ENCODE results near the gene TSPAN9.

The TSPAN9 gene

DNA sequence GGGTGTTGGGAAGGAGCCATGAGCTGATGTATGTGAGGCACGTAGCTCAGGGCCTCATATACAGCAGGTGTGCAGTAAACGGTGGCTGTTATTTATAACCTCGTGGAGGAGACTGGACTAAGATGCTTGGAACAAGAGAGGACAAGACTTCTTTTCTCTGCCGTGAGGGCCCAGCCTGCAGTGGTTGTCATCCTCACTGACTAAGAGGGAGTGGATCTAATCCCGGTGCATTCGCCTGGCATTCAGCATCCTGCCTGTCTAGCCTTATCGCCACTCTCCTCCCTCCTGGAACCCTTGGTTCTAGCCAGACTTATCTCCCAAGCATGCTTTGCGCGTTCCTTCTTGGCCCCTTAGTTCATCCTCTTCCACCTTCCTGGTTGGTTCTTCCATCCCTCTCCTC, 3.9 kb downstream of the TSPAN9 start:
- DNase-seq (ENCODE audit: low spot score): no peak
- TF ChIP-seq, protein P1, sequence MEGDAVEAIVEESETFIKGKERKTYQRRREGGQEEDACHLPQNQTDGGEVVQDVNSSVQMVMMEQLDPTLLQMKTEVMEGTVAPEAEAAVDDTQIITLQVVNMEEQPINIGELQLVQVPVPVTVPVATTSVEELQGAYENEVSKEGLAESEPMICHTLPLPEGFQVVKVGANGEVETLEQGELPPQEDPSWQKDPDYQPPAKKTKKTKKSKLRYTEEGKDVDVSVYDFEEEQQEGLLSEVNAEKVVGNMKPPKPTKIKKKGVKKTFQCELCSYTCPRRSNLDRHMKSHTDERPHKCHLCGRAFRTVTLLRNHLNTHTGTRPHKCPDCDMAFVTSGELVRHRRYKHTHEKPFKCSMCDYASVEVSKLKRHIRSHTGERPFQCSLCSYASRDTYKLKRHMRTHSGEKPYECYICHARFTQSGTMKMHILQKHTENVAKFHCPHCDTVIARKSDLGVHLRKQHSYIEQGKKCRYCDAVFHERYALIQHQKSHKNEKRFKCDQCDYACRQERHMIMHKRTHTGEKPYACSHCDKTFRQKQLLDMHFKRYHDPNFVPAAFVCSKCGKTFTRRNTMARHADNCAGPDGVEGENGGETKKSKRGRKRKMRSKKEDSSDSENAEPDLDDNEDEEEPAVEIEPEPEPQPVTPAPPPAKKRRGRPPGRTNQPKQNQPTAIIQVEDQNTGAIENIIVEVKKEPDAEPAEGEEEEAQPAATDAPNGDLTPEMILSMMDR (IDR thresholded peaks at IDR 0.05; ENCODE audit: extremely low read depth, missing control alignments): no peak

DNA sequence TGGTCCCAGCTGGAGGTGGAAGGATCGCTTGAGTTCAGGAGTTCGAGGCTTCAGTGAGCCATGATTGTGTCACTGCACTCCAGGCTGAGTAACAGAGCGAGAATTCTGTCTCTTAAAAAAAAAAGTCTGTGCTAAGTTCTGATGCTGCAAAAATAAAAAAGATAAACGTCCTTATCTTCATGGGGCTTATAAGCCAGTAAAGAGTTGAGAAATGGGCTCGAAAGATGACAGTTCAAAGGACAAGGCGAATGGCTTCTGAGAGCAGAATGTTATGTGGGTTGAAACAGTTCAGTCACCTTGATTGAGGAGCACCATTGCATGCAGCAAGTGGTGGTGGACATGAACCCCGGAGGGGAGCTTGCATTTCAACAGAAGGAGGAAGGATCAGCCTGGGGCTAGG, 4.7 kb downstream of the TSPAN9 start:
- no peak for DNase-seq (ENCODE audit: low spot score)
- TF ChIP-seq, protein P1 (IDR thresholded peaks at IDR 0.05; ENCODE audit: extremely low read depth, missing control alignments): no peak

DNA sequence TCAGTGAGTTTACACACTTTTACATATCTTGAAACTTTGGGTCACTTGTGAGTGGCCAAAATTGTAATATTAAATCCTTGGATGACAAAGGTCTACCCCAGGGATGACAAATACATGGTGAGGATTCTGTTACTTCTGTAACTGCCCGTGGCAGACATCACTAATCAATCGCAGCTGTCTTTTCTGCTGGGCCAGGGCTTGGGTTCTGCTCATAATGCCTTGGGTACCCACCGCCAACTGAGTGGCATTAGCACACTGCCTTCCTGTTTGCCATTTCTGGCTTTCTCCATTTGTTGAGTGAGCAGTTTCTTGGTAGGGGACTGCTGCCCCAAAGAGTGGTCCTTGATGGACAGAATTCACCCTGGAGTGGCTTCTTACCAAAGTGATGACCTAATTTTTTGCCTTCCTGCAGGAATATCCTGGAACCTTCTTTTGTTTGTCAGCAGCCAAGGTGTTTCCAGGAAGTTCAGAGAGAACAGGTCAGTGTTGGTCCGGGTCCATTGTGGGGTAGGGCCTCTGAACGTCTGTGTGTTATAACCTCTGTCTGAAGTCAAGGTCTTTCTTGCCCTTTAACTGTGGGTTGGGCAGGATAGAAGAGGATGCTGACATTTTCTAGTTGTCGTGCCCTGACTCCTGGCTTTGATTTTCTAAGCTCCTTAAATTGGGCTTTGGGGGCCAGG, 6.2 kb downstream of the TSPAN9 start:
- TF ChIP-seq, protein P1 (IDR thresholded peaks at IDR 0.05; ENCODE audit: extremely low read depth, missing control alignments): no peak
- DNase-seq (ENCODE audit: low spot score): no peak

DNA sequence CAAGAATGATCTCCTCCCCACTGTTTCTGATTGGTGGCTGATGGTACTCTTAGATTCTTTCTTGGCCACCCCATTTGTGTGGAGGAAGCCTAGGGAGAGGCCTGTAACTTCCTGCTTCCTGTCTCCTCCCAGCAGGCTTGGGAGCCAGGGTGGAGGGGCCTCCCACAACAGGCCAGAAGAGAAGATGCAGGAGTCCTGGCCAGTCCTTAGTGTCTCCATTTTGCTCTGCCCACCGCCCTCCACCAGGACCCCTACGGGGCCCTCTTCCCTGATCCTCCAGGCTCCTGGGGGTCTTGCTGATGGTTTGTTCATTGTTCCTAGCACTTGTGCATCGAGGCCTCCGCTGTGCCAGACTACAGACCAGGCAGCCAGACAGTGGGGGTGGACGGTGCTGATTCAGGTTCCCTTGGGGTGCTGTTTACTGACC, 6.8 kb downstream of the TSPAN9 start:
- TF ChIP-seq, protein P1 (IDR thresholded peaks at IDR 0.05; ENCODE audit: extremely low read depth, missing control alignments): no peak
- DNase-seq (ENCODE audit: low spot score): no peak

DNA sequence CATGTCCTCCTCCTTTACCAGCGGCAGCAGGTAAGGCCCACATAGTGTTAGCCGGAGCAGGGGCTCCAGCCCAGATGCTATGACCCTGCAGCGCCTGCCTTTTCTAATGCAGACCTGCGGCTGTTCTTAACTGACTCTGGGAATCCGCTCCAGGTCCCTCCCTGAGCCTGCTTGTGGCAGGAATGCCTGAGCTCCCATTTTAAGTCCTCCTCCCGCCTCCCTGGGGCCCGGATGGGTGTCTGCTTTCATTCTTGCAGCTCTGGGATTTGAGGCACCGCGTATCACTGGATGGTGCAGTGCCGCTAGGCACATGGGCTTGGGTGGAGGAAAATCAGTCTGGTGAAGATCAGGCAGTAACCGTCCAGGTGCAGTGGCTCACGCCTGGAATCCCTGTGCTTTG, 7.6 kb downstream of the TSPAN9 start:
- no peak for DNase-seq (ENCODE audit: low spot score)
- TF ChIP-seq, protein P1 (IDR thresholded peaks at IDR 0.05; ENCODE audit: extremely low read depth, missing control alignments): no peak

DNA sequence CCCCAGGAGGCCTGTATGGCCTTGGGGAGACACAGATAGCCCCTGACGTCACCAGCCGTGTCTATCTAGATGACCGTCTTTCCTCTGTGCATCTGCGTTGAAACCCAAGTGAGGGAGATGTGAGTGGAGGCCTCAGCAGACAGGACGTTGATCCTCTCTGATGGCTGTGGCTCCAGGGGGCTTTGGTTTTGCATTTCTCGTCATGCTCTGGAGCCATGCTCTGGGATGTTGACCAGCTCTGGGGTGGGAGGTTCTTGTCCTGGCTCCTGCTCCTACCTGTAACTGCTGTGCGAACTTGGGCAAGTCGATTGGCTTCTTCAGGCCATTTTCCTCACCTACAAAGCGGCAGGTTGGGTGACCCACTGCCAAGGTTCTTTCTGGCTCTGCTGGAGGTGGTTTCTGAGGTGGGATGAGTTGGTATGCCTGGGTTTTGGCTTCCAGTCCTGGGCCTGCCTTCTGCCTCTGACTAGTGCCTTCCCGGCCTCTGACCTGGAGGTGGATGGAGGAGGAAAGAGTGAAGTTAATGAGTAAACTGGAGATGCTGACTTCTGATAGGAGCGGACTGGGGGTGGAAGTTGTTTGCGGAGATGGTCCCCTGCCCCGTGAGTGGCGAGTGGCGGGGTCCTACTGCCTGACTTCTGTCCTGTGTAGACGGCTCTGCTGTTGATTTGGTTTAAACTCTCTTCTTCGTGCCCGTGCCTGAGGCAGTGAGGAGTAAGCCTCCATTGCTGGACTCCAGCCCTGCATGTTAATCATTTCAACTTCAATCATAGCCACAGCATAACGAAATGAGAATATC, 8.4 kb downstream of the TSPAN9 start:
- no peak for DNase-seq (ENCODE audit: low spot score)
- TF ChIP-seq, protein P1 (IDR thresholded peaks at IDR 0.05; ENCODE audit: extremely low read depth, missing control alignments): no peak

DNA sequence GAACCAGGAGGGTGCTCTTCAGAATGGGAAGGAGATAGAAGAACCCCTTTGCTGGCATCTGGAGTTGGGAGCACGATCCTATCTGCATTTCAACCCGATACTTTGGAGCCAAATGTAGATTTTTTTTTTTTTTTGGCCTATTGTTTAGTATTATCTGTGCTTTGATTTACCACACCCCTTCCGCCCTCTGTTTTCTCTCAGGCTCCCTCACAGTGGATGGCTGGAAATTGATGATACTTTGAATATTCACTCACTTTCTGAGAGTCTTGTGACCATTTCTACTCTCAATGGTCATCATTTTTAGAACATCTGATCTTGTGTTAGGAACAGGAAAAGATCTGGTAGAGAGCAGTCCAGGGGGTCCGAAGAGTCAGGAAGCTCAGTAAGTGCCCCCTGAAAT, 9.0 kb downstream of the TSPAN9 start:
- DNase-seq (ENCODE audit: low spot score): no peak
- TF ChIP-seq, protein P1 (IDR thresholded peaks at IDR 0.05; ENCODE audit: extremely low read depth, missing control alignments): no peak

Measured in GM20000 (cell line).